Suprapubic skin (tissue), 4 donors: Measurements from ENCODE around the gene NR0B2.

ENCODE experiments used
- CTCF ChIP-seq, 2 donors: fragments of 200-600 bp in 1 of 2; fragments of 450-650 bp in 1 of 2; sonication (generic) in 1 of 2; IDR thresholded peaks; one replicate each; pipeline ENCODE4 v1.5.1; 2016 to 2019; ENCODE audit warnings: antibody characterized with exemption in 2 of 2, mild to moderate bottlenecking in 1 of 2, moderate library complexity in 1 of 2
- POLR2A ChIP-seq, 2 donors: fragments of 450-650 bp; IDR thresholded peaks; one replicate each; pipeline ENCODE4 v1.6.1; 2017; ENCODE audit warnings: antibody characterized with exemption in 2 of 2, mild to moderate bottlenecking in 2 of 2, moderate library complexity in 2 of 2
- POLR2AphosphoS5 ChIP-seq, 3 donors: sonication (generic); formaldehyde crosslinking; IDR thresholded peaks; one replicate each; pipeline ENCODE4 v1.6.1; 2017; ENCODE audit warnings: antibody characterized with exemption in 3 of 3

DNA sequence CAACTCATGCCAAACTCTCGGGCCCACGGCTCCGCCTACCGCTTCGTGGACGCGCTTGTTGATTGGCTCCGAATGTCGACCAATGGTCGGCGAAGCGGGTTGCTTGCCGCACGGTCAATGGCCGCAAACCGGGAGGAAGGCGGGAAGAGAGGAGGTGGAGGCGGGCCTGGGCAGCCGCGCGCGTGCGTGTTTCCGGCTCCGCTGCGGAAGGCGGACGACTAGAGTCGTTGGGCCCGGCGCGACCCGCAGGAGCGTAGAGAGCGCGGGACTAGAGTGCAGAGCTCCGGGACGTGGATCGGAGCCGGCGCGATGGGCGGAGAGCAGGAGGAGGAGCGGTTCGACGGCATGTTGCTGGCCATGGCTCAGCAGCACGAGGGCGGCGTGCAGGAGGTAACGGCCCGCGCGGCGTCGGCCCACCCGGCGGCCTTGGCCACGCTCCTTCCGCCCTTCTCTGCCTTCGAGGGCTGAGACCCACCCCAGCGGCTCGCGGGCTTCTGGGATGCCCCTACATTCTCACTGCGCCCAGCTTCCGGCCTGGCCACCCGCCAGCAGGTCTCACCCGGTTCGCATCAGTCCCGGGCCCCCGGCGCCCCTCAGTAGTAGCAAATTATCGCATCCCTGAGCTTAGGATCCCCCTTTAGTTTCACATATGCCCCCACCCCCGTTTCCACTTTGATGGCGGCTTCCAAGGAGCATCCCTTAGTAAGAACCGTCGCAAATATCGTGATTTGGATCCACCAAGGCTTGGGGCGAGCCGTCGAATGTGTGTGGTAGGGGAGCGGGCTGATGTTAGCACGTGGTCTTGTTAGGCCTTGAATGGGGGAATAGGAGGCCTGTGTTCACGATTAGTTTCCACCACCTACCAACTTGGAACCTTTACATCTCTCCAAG lies 8.0 kb upstream of the NR0B2 start, which contains the start of gene NUDC:
- TF ChIP-seq CTCF (IDR thresholded peaks at IDR 0.05) = no peak
- peak; percentile 74 to 87 for TF ChIP-seq POLR2A (IDR thresholded peaks at IDR 0.05)
- peak; percentile 82 to 91 (median 91) for TF ChIP-seq POLR2AphosphoS5 (IDR thresholded peaks at IDR 0.05)
